GM12892 (cell line): ENCODE measurements around the gene FAM32A.
"Not testable (repeated sequence)": the region's sequence is repeated elsewhere in the genome, so short reads cannot be mapped to it uniquely, and the experiment has no call there.

Experiments used
- DNase-seq: peaks from one replicate; pipeline ENCODE4 v3.0.0; 2011; ENCODE audit not compliant: insufficient read length
- FAIRE-seq: peaks from 2 replicates; lab custom pipeline; 2011; peaks lifted over from hg19 to GRCh38; lab: Jason Lieb, UNC
- POLR2A ChIP-seq: IDR thresholded peaks from 2 replicates; pipeline ENCODE4 v1.6.1; 2011; ENCODE audit warnings: low read depth, low read length, control low read depth
- POLR2AphosphoS5 ChIP-seq: IDR thresholded peaks from 2 replicates; pipeline ENCODE4 v1.6.1; 2011; ENCODE audit warnings: low read depth, low read length, control low read depth
- TAF1 ChIP-seq: IDR thresholded peaks from 2 replicates; pipeline ENCODE4 v1.6.1; 2011; ENCODE audit warnings: low read depth, mild to moderate bottlenecking, control low read depth, low read length, borderline replicate concordance

FAM32A gene

GRCh38 chr19:16167055-16167454 is 18.2 kb upstream of the FAM32A start:
- FAIRE-seq (no peak), DNase-seq (no peak)
- TF ChIP-seq POLR2AphosphoS5 (no peak), POLR2A (no peak)

GRCh38 chr19:16168465-16169081 is 16.6 kb upstream of the FAM32A start:
- peak; percentile 5 for FAIRE-seq
- no peak for TF ChIP-seq TAF1
- TF ChIP-seq POLR2A: no peak
- TF ChIP-seq POLR2AphosphoS5: no peak
- DNase-seq: no peak

GRCh38 chr19:16170134-16170533 is 15.1 kb upstream of the FAM32A start:
- FAIRE-seq: no peak
- no peak for DNase-seq
- TF ChIP-seq POLR2A: no peak
- no peak for TF ChIP-seq TAF1
- no peak for TF ChIP-seq POLR2AphosphoS5

GRCh38 chr19:16175954-16176353 is 9.3 kb upstream of the FAM32A start:
- TF ChIP-seq POLR2A (no peak), TAF1 (no peak), POLR2AphosphoS5 (no peak)

GRCh38 chr19:16178866-16179265 is 6.3 kb upstream of the FAM32A start:
- FAIRE-seq, DNase-seq: not testable (repeated sequence)

More at GRCh38 chr19:16175954-16176353, 9.3 kb upstream of the FAM32A start:
- FAIRE-seq (no peak), DNase-seq (no peak)

GRCh38 chr19:16180611-16181010 is 4.6 kb upstream of the FAM32A start:
- TF ChIP-seq TAF1 (no peak), POLR2A (no peak), POLR2AphosphoS5 (no peak)
- FAIRE-seq (no peak), DNase-seq (no peak)

GRCh38 chr19:16184665-16185122 is 516 bp upstream of the FAM32A start:
- TF ChIP-seq TAF1 (no peak), POLR2A (no peak), POLR2AphosphoS5 (no peak)
- DNase-seq (no peak), FAIRE-seq (peak; percentile 76)

- TF ChIP-seq TAF1 (no peak), POLR2AphosphoS5 (no peak), POLR2A (no peak)
- DNase-seq (no peak), FAIRE-seq (no peak)
These were observed 536 bp downstream of the FAM32A start for GRCh38 chr19:16185768-16186123.

GRCh38 chr19:16188521-16188920 is 3.3 kb downstream of the FAM32A start:
- FAIRE-seq: no peak
- no peak for TF ChIP-seq TAF1
- no peak for TF ChIP-seq POLR2AphosphoS5
- no peak; the same call in 1 of the 2 replicates for TF ChIP-seq POLR2A

GRCh38 chr19:16190198-16190597 is 5.0 kb downstream of the FAM32A start:
- FAIRE-seq: no peak
- no peak for DNase-seq
- TF ChIP-seq POLR2A (no peak), TAF1 (no peak), POLR2AphosphoS5 (no peak)

More at GRCh38 chr19:16188521-16188920, 3.3 kb downstream of the FAM32A start:
- DNase-seq: no peak

GRCh38 chr19:16190736-16191135 is 5.5 kb downstream of the FAM32A start:
- DNase-seq: no peak
- TF ChIP-seq POLR2AphosphoS5: no peak
- no peak for TF ChIP-seq TAF1
- no peak for TF ChIP-seq POLR2A
- no peak for FAIRE-seq

GRCh38 chr19:16191216-16191908 is 6.2 kb downstream of the FAM32A start:
- TF ChIP-seq POLR2AphosphoS5 (no peak), POLR2A (no peak), TAF1 (no peak)
- DNase-seq (no peak), FAIRE-seq (no peak)
